HK-2 (cell line): ENCODE measurements around the gene DLEC1.
"Not testable (repeated sequence)": the region's sequence is repeated elsewhere in the genome, so short reads cannot be mapped to it uniquely, and the experiment has no call there.

Experiments used
- DNase-seq: peaks from one replicate; pipeline ENCODE4 v3.0.0-alpha.2; 2018; ENCODE audit not compliant: unreplicated experiment

DLEC1 gene

DNA sequence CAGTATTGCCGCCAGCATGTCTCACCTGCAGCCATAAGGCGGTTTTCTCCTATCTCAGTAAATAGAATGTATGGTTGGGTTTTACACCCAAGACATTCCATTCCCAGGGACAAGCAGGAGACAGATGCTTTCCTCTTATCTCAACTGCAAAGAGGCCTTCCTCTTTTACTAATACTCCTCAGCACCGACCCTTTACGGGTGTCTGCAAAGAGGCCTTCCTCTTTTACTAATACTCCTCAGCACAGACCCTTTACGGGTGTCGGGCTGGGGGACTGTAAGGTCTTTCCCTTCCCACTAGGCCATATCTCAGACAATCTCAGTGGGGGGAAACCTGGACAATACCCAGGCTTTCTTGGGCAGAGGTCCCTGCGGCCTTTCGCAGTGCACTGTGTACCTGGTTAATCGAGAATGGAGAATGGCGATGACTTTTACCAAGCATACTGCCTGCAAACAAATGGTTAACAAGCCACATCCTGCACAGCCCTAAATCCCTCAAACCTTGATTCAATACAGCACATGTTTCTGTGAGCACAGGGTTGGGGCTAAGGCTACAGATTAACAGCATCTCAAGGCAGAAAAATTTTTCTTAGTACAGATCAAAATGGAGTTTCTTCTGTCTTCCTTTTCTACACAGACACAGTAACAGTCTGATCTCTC, 96.7 kb downstream of the DLEC1 start:
- not testable (repeated sequence) for DNase-seq

DNA sequence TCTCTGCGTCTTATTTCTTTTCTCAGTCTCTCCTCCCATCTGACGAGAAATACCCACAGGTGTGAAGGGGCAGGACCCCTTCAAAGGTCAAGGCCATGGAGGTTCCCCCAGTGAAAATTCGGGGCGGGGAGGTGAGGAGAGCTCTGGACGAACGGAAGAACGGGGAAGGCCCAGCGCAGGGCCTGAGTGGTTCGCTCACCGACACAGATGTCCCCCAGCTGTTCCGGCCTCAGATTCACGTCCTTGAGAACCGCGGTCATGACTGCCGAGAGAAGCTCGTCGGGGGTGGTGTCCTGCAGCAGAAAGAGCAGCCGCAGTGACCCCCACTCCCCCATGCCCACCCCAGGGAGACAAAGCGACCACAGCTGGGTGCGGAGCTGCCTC, 97.4 kb downstream of the DLEC1 start:
- DNase-seq, result peak; percentile 24

GRCh38 chr3:38136777-38137614, 98.0 kb downstream of the DLEC1 start, which contains the start of gene ACAA1:
ACAA1 (minus strand) TSS chr3:38137127; CDS start chr3:38137035, 92 bp downstream.
- peak; percentile 98 for DNase-seq

DNA sequence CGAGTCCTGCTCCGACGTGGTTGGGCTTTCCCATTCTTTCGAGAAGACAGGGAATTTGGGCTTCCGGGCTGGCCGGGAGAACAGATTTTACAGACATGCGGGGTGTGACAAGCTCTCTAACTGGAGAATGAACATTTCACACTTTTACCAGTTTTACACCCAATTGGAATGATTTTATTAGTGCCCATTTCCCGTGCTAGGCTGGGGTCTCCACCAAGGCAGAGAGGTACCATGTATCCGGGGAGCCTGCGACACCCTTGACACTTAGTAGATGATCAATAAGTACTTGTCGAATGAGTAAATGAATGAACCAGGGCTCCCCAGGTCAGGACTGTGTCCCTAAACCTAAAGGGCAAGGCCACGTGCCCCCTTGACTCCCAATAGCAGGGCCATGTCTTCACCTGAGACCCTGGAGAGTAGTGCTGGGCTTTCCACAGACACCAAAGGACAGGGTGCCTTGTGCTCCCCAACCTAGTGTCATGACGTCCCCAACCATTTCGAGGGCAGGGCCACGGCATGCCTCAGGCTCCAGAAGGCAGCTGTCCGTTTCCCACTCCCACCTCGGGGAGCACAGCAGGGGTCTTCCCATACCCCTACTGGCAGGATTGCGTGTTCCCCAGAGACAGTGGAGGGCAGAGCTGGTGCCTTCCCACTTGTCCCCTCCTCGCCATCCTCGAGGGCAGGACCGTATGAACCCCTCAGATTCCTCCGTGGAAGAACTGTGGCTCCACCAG, 98.8 kb downstream of the DLEC1 start:
- no peak for DNase-seq

GRCh38 chr3:38138349-38139190, 99.6 kb downstream of the DLEC1 start, which contains the start of gene MYD88:
MYD88 (plus strand) TSS chr3:38138661; CDS start chr3:38138701, 40 bp downstream.
- peak; percentile 63 for DNase-seq

- no peak for DNase-seq
Observed at GRCh38 chr3:38139191-38139590, 100.2 kb downstream of the DLEC1 start.

GRCh38 chr3:38139652-38140051, 100.6 kb downstream of the DLEC1 start:
- no peak for DNase-seq

DNA sequence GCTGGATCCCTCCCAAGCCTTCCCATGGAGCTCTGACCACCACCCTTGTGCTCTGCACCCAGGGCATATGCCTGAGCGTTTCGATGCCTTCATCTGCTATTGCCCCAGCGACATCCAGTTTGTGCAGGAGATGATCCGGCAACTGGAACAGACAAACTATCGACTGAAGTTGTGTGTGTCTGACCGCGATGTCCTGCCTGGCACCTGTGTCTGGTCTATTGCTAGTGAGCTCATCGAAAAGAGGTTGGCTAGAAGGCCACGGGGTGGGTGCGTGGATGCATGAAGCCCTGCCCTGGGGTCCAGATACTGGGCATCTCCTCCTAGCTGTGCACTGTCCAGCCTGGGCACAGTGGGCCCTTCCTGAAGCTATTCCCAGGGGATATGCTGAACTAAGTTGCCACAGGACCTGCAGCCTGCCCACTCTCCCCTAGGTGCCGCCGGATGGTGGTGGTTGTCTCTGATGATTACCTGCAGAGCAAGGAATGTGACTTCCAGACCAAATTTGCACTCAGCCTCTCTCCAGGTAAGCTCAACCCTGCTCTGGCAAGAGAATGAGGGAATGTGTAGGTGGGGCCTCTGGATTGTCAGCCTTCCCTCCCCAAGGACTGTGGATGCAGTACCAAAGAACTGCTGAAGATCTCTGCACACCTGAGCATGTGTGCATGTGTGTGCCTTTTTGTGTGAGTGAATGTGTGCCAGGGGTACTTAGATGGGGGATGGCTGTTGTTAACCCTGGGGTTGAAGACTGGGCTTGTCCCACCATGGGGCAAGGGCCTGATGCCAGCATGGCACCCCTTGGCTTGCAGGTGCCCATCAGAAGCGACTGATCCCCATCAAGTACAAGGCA, 101.5 kb downstream of the DLEC1 start:
- DNase-seq, result no peak

- DNase-seq, result no peak
Observed at GRCh38 chr3:38141173-38141951, 102.4 kb downstream of the DLEC1 start.

- DNase-seq, result no peak
Observed at GRCh38 chr3:38141952-38142273, 102.9 kb downstream of the DLEC1 start.

- DNase-seq, result no peak
Observed at GRCh38 chr3:38142959-38143358, 104.0 kb downstream of the DLEC1 start.

DNA sequence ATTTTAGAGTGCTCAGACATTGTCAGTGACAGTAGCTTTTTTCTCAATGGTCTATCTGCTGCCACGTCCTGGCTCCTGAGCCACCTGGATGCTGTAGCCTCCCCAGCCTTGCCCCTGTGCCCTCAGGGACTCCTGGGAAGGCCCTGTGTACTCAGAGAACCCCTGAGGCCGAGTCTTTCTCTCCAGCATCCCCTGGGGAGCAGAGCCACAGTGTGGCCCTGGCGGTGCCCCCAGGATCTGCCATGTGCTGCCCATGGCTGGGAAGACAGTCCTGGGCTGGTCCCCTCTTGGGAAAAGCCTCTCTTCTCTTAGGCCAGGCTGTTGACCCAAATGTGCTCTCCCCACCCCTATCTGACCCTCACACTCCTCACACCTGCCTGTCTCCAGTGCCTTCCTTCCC, 104.5 kb downstream of the DLEC1 start:
- DNase-seq, result no peak

DNA sequence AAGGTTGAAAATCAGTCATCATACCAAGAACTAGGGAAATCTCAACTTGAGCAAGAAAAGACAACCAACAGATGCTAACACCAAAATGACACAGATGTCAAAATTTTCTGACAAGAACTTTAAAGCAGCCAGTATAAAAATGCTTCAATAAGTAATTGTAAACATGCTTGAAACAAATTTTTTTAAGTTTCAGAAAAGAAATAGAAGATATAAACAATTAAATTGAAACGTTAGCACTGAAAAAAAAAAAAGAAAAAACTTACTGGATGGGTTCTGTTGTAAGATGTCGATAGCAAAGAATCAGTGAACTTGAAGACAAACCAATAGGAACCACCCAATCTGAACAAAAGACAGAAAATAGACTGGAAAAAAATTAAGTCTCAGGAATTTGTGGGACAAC, 107.5 kb downstream of the DLEC1 start:
- no peak for DNase-seq

GRCh38 chr3:38147421-38147820, 108.4 kb downstream of the DLEC1 start:
- DNase-seq, result no peak

GRCh38 chr3:38148311-38148882, 109.4 kb downstream of the DLEC1 start:
- no peak for DNase-seq

DNA sequence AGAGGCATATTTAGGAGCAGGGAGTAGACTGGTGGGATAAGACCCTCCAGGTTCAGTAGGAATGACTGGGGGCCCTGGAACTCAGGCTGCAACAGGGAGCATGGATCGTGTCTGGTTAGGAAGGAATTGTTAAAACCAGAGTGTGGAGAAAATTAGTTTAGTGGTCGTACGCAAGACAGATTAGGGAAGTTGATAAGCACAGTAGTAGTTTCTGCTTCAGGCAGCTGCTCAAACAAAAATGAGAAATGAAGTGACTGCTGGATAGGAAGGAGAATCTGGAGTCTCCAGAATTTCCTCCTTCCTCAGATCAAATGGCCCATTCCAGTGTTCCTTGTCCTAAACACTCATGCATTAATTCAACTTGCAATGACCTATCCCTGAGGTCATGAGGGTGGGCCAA, 110.7 kb downstream of the DLEC1 start:
- no peak for DNase-seq

GRCh38 chr3:38150780-38151528, 111.9 kb downstream of the DLEC1 start:
- DNase-seq, result no peak

DNA sequence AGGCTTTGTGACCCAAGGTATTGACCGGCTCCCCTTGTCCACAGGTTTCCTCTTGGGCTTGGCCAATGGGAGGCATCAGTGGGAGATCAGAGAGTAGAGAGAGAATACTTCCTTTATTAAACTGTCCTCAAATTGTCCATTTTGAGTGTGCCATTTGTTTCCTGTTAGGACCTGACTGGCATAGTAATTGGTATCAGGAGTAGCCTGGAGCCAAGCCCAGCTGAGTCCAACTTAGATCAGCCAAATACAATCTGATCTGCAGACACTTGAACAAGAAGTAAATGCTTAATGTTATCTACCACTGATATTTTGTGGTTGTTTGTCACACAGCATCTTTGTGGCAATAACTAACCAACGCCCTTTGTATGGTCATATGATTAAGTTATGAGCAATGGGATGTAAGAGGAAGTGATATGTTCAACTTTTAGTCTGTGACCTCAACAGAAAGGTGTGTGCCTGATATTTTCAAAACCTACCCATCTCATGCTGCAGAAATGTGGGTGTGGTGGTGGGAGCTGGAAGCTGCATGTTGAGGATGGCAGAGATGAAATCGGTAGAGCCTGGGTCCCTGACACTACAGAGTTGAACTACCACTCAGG, 112.8 kb downstream of the DLEC1 start:
- DNase-seq, result no peak
